ENCODE results near the gene BMP4.

The BMP4 gene

GRCh38 chr14:53943751-53944083, 12.9 kb downstream of the BMP4 start:
- FAIRE-seq, result no peak

- no peak for FAIRE-seq
Observed at GRCh38 chr14:53942970-53943750, 13.5 kb downstream of the BMP4 start.

DNA sequence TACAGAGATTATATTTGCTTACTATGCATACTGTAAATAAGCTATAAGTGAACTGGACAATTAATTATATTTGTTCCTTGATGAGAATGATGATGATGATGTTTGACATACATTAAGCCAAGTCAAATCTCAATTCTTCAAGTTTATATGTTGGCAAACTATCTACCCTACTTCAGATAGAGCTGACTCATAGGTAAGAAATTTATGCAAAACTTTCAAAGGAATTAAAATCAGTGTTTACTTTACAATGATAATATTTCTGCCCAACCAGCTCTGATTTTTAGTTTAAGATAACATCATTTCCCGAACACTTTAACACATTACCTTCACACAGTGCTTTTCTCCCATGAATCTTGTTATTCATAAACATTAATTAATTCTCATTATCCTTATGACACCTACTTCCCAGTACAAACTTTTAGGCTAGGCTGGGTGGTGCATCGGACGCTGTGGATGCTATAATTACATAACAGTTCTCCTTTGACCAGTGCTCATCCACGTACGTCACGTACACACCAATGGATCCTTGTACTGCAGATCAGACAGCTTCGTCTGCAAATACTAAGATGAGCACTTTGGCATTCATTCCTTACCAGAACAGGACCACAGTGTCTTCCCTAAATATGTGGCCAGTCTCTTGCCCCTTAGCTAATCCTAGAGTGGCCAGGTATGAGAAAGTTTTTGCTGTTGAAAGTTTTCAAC, 18.3 kb downstream of the BMP4 start:
- FAIRE-seq, result no peak

- FAIRE-seq, result no peak
Observed at GRCh38 chr14:53934778-53935414, 21.7 kb downstream of the BMP4 start.

DNA sequence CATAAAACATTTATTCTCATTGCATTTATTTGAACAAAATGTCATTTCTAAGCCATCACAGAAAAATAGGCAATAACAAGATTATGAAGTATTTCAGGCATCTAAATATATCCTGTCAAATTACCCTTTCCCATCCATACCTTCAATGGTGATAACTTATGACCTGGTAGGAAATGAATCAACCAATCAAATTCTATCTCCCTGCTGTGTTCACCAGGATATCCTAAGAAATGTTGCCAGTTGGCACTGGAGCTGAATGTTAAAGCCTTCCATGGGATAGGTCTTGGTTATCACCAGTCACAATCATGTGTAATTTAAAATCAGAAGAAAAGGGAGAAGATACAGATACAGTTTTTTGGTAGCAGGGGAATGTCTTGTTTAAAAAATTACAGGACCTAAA, 23.7 kb downstream of the BMP4 start:
- FAIRE-seq, result no peak

GRCh38 chr14:53929871-53930715, 26.5 kb downstream of the BMP4 start:
- FAIRE-seq, result no peak

DNA sequence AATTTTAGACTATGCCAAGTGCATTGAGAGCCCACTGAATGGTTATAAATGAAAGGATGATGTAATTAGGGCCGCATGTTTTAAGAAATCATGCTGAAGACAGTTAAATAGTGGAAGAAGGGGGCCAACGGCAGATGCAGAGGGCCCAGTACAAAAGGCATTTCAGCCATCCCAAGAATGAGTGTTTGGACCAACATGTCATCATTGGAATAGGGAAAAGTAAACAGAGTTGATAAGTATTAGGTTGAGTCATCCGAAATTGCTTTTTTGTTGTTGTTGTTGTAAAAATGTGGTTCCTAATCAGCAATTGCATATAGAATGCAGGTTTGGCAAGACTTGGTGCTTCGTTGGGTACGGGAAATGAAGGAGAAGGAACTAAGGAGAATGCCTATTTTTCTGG, 29.5 kb downstream of the BMP4 start:
- FAIRE-seq, result no peak

- no peak for FAIRE-seq
Observed at GRCh38 chr14:53925201-53925766, 31.3 kb downstream of the BMP4 start.

DNA sequence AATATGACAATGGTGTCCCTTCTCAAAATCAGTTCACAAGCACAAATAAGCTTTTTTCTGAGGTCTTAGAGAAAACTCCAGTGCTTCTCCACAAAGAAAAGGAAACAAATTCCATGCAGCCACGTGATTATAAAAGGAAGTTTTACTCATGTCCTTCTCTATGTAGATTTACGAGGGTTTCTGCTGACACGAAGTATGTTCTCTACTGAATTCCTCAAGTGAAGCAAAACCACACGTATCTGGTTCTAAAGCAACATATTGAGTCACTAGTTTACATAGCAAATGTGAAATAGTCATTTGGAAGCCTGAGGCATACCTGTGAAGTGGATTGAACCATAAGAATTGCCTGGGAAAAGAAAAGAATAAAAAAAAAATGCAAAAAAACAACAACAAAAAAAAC, 31.9 kb downstream of the BMP4 start:
- FAIRE-seq, result no peak

DNA sequence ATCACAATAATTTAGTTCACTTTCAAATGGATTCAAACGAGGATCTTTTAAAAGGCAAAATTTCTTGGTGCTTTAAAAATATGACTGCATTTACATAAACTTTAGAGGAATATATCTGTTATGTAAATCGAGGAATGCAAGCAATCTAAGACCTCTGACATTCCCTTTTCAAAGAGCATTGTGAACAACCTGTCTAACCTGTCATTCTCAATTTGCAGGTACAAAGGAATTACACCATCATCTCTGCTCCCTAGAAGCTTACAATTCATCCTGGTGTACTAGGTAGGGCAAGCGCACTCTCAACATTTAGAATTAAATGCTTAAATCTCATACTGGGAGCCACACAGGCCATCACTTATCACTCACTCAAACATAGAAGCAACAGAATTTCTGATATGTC, 35.6 kb downstream of the BMP4 start:
- FAIRE-seq, result no peak

GRCh38 chr14:53916239-53916638, 40.4 kb downstream of the BMP4 start:
- FAIRE-seq, result no peak

- FAIRE-seq, result no peak
Observed at GRCh38 chr14:53915364-53916014, 41.1 kb downstream of the BMP4 start.

GRCh38 chr14:53912021-53912420, 44.6 kb downstream of the BMP4 start:
- no peak for FAIRE-seq

DNA sequence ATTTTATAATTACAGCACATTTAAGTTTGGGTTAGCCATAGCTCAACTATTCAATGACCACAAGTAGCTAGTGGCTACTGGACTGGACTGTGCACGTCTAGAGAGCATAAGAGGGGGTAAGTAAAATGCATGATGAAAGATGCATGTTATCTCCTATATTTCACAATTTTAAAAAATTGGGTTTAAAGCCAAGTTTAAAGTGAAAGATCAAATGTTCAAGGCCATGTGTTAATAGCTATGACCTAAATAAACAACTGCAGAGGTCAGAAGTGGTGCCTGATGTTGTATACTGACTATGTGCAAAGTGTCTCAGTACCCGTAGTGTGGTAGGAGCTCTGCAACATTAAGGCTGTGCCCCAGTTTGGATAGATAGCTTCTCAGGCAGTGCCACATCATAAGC, 48.2 kb downstream of the BMP4 start:
- FAIRE-seq, result no peak

DNA sequence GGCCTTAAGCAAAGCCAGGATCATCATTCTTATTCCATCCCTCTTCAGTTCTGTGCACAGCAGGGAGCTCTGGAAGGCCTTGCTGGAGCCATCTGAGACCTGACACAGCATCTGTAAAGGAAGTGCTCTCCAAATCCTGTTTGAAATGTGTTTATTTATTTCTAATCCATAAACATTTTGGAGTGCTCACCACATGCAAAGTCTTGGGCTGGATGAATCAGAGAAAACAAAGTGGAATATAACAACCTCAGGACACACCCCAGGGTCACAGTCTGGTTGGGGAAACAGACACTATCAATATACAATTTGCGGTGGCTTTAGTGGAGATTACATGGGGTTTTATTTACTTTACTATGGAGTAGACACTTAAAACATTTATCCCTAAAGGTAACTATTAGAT, 54.3 kb downstream of the BMP4 start:
- FAIRE-seq, result no peak

- FAIRE-seq, result no peak
Observed at GRCh38 chr14:53900499-53900898, 56.1 kb downstream of the BMP4 start.

All from colon (tissue), 2 donors.